HG03575 (cell line): Measurements from ENCODE around the gene IGFBP2.

Source experiments
- ATAC-seq: cut with Tn5 transposase; IDR thresholded peaks from one replicate; pipeline ENCODE4 v1.9.1; 2021; ENCODE audit not compliant: unreplicated experiment, insufficient number of reproducible peaks, low FRiP score; ENCODE audit errors: extremely low read depth

The IGFBP2 gene

GRCh38 chr2:216607277-216607560, 26.0 kb upstream of the IGFBP2 start:
- ATAC-seq: no peak

DNA sequence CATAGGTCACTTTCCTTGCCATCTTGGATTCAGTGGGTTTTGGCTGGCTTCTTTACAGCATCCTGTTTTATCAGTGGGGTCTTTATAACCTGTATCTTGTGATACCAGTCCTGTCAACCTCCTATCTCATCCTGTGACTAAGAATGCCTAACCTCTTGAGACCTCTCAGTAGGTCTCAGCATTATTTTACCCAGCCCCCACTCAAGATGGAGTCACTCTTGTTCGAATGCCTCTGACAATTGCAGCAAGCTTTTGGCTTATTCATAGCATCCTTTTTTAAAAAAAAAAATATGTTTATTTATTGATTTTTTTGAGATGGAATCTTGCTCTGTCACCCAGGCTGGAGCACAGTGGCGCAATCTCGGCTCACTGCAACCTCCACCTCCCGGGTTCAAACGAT, 24.7 kb upstream of the IGFBP2 start:
- ATAC-seq: no peak

GRCh38 chr2:216615298-216616082, 17.7 kb upstream of the IGFBP2 start:
- no peak for ATAC-seq

DNA sequence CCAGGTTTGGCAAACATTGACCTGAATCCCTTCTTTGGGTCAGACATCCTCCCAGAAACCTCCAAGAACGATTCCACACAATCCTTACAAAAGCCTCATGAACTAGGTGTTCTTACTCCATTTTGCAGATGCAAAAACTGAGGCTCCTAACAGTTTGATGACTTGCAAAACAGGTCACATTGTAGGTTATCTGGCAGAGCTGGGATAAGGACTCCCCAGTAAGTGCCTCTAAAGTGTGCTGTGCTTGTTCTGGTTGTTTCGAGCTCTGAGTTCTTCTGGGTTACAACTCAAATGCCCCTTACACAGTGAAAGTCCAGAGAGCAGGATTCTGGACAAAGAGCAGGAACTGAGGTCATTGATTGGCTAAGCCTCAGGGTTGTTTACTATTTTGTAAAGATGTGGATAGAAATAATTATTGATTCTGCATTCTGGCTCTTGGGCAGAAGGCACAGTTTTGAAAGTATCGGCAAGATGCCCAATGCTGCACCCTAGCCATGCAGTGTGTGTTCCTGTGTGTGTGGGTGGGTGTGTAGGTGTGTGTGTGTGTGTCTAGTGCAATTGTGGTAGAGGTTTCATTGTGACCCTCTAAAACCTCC, 17.0 kb upstream of the IGFBP2 start:
- no peak for ATAC-seq

GRCh38 chr2:216617159-216617815, 15.9 kb upstream of the IGFBP2 start:
- no peak for ATAC-seq

GRCh38 chr2:216618785-216619184, 14.4 kb upstream of the IGFBP2 start:
- no peak for ATAC-seq

GRCh38 chr2:216619411-216620393, 13.5 kb upstream of the IGFBP2 start:
- no peak for ATAC-seq

- no peak for ATAC-seq
Measured at GRCh38 chr2:216620786-216621185, 12.4 kb upstream of the IGFBP2 start.

- ATAC-seq: no peak
Measured at GRCh38 chr2:216621292-216621691, 11.9 kb upstream of the IGFBP2 start.

DNA sequence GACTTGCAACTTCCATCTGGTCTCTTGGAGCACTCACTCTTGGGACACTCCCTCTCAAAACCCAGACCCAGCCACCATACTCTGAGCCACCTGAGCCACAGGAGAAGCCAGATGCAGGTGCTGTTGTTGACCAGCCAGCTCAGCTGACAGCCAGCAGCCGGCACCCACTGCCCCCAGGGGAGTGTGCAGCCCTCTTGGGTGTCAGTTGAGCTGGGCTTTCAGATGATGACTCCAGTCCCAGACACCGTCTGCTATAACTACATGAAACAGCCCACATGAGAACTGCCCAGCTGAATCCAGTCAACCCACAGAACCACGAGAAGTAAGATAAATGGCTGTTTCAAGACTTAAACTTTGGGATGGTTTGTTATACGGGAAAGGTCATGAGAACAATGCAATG, 10.7 kb upstream of the IGFBP2 start:
- no peak for ATAC-seq

- ATAC-seq: no peak
Measured at GRCh38 chr2:216624251-216624650, 9.0 kb upstream of the IGFBP2 start.

DNA sequence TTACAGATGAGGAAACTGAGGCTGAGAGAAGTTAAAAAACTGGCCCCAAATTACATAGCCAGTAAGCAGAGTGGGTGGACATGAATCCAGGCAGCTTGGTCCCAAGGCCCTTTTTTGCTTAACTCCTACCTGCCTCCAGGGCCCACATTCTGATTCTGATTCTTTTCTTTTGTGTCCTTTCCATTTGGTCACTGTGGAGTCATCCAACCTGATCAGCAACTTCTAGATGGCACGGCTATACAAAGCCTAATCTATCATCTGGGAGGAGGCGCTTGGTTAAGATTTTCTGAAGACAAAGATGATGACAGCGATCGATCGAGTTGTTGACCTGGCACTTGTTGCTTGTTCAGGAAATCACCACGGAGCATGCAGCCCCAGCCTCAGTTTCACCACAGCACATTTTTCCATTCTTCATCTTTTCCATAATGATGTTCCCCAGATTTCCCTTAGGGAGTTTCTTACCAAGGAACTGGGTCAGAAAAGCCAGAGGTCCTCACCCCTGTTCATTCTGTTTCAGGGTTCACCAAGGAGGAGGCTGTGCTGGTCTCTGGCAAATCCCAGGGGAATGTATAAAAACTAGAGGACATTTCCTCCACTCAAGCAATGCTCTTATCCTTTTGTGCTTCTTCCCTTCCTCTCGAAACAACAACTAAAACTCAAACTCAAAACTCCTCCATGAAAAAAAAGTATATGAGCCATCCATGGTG, 6.9 kb upstream of the IGFBP2 start:
- no peak for ATAC-seq

- no peak for ATAC-seq
Measured at GRCh38 chr2:216626875-216627245, 6.4 kb upstream of the IGFBP2 start.

DNA sequence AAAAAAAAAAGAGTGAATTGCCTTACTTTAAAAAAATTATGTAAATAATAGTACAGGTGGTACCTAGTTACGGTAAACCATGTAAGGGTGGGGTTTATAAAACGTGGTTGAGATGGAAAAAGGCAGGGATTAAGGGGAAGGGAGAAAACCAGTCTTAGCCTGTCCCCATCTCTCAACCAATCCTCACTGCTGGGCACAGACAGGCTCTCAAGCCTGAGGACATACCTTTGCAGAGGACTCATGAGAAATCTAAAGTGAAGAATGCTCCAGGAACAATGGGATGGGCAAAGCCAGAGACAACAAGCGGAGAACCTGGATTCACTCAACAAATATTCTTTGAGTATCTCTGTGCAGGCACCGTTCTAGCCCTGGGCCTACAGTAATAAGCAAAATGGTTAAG, 3.4 kb upstream of the IGFBP2 start:
- no peak for ATAC-seq

DNA sequence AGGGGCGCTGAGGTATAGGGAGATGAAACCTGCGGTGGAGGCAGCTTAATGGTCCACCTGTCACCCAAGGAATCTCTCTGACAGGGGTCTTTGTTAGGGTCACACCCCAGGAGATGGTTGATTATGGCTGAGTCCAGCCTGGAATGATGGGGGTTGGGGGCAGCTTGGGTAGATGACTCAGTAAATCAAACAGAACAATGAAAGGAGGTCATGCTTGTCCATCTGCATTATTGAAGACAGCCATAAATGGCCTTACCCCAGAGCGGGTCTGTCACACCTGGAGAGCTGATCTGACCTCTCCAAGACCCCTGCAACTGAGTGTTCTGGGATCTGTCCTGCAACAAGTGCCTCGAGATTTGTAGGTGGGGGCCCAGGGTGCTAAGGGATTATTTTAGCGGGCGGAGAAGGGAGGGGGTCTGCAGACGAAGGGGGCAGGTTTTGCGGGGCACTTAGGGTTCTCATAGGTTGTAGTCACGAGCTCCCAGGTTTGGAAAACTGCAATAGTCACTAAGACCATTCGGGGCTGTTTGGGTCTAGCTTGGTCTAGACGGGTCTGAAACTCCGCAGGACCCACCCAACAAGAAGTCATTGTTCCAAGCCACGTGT, 771 bp upstream of the IGFBP2 start:
- ATAC-seq: no peak

DNA sequence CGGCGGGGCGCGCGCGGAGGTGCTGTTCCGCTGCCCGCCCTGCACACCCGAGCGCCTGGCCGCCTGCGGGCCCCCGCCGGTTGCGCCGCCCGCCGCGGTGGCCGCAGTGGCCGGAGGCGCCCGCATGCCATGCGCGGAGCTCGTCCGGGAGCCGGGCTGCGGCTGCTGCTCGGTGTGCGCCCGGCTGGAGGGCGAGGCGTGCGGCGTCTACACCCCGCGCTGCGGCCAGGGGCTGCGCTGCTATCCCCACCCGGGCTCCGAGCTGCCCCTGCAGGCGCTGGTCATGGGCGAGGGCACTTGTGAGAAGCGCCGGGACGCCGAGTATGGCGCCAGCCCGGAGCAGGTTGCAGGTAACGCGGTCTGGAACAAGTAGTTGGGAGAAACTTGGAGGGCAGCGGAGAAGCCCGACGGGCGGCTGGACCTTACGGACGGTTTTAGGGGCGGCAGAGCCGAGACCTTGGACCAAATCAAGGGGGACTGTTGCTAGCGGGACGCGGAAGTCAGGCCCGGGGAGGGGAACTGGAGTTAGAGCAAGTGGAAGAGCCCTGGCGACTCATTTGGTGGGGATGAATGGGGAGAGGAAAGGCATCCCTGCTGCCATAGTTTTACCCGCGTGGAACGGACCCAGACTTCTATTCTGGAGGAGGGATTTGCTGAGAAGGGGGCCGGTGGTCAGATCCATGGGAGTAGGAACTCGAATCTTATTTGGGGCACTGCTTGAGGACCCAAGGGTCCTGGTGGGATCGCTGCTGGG, 573 bp downstream of the IGFBP2 start:
- ATAC-seq: no peak

- no peak for ATAC-seq
Measured at GRCh38 chr2:216634370-216635148, 1.3 kb downstream of the IGFBP2 start.
